Epithelial cell of esophagus (primary cell): ENCODE data around the gene ITPR2.
A peak's percentile ranks its signal among the peaks of the same experiment; 100 is the strongest.
"Not testable (repeated sequence)": the region's sequence is repeated elsewhere in the genome, so short reads cannot be mapped to it uniquely, and the experiment has no call there.

Experiments
- DNase-seq: peaks from one replicate; pipeline ENCODE4 v3.0.0; 2010; ENCODE audit warnings: low read depth
- H3K4me3 ChIP-seq: 2 replicates; pipeline ENCODE4 v1.5.1; 2011; ENCODE audit warnings: mild to moderate bottlenecking, low read length, control low read depth
- CTCF ChIP-seq: IDR thresholded peaks from 2 replicates; pipeline ENCODE4 v1.5.1; 2011; ENCODE audit warnings: low read depth, mild to moderate bottlenecking, low read length, control low read depth, inconsistent platforms; ENCODE audit not compliant: insufficient read depth; ENCODE audit errors: missing control alignments

Gene ITPR2

GRCh38 chr12:26839512-26839911, 6.5 kb upstream of the ITPR2 start:
- no peak overlapping the region for H3K4me3 ChIP-seq
- no peak for DNase-seq
- TF ChIP-seq CTCF = no peak

GRCh38 chr12:26838888-26839416, 6.0 kb upstream of the ITPR2 start:
- no peak overlapping the region for H3K4me3 ChIP-seq
- DNase-seq = no peak
- TF ChIP-seq CTCF = no peak

GRCh38 chr12:26836201-26836600, 3.2 kb upstream of the ITPR2 start:
- no peak overlapping the region for H3K4me3 ChIP-seq
- DNase-seq = no peak
- no peak for TF ChIP-seq CTCF

GRCh38 chr12:26834503-26835060, 1.6 kb upstream of the ITPR2 start:
- not testable (repeated sequence) for DNase-seq, H3K4me3 ChIP-seq

GRCh38 chr12:26833743-26834490, 923 bp upstream of the ITPR2 start:
- H3K4me3 ChIP-seq = peak overlapping the region; percentile 52
- DNase-seq = no peak
- no peak for TF ChIP-seq CTCF

- peak overlapping the region; percentile 81 for H3K4me3 ChIP-seq
- peak; percentile 76 for DNase-seq
- TF ChIP-seq CTCF = no peak
Observed at GRCh38 chr12:26831951-26832821, 808 bp downstream of the ITPR2 start.
